COLO829 (cell line): Measurements from ENCODE around the gene DQX1.

ENCODE experiments used
- DNase-seq: peaks from one replicate; pipeline ENCODE4 v3.0.0; 2012; ENCODE audit warnings: low spot score

Gene DQX1

GRCh38 chr2:74553892-74554819 lies 28.1 kb upstream of the DQX1 start, which contains the start of the genes DOK1 and LOXL3:
TSS of gene DOK1 (plus strand) at chr2:74554720. CDS start at chr2:74554755, 35 bp downstream.
TSS of gene LOXL3 (minus strand) at chr2:74553942. CDS start at chr2:74552634, 1,308 bp downstream.
- DNase-seq: peak; percentile 81

GRCh38 chr2:74552914-74553811 lies 27.1 kb upstream of the DQX1 start:
- DNase-seq: no peak

GRCh38 chr2:74551942-74552913 lies 26.2 kb upstream of the DQX1 start:
- no peak for DNase-seq

- no peak for DNase-seq
These were observed 25.5 kb upstream of the DQX1 start for GRCh38 chr2:74551530-74551929.

GRCh38 chr2:74550231-74550630 lies 24.2 kb upstream of the DQX1 start:
- DNase-seq: no peak

- peak; percentile 73 for DNase-seq
These were observed 23.1 kb upstream of the DQX1 start for GRCh38 chr2:74548900-74549826.

- peak; percentile 33 for DNase-seq
These were observed 22.4 kb upstream of the DQX1 start for GRCh38 chr2:74548285-74548899.

GRCh38 chr2:74546004-74546403 lies 20.0 kb upstream of the DQX1 start:
- no peak for DNase-seq

- DNase-seq: no peak
These were observed 18.6 kb upstream of the DQX1 start for GRCh38 chr2:74544634-74545033.

- DNase-seq: no peak
These were observed 16.9 kb upstream of the DQX1 start for GRCh38 chr2:74542978-74543377.

GRCh38 chr2:74540291-74540690 lies 14.3 kb upstream of the DQX1 start:
- DNase-seq: no peak

- DNase-seq: no peak
These were observed 12.9 kb upstream of the DQX1 start for GRCh38 chr2:74538881-74539339.

- DNase-seq: no peak
These were observed 11.1 kb upstream of the DQX1 start for GRCh38 chr2:74537140-74537539.

- DNase-seq: no peak
These were observed 10.3 kb upstream of the DQX1 start for GRCh38 chr2:74536166-74536950.

- DNase-seq: no peak
These were observed 9.5 kb upstream of the DQX1 start for GRCh38 chr2:74535440-74535965.

GRCh38 chr2:74534411-74534810 lies 8.4 kb upstream of the DQX1 start:
- DNase-seq: no peak

GRCh38 chr2:74533464-74533863 lies 7.4 kb upstream of the DQX1 start:
- no peak for DNase-seq

- DNase-seq: peak; percentile 67
These were observed 6.2 kb upstream of the DQX1 start for GRCh38 chr2:74532222-74532621.

- no peak for DNase-seq
These were observed 5.6 kb upstream of the DQX1 start for GRCh38 chr2:74531666-74532065.
